Smooth muscle cell (in vitro differentiated cells): ENCODE results near the gene CETN2. TPM values are rescaled to one million over a fixed set of nuclear protein-coding genes. Genes with fewer than 3 reads are reported as not detected.
"Not testable (repeated sequence)": the region's sequence is repeated elsewhere in the genome, so short reads cannot be mapped to it uniquely, and the experiment has no call there.

ENCODE experiments used
- DNase-seq: peaks from one replicate; lab custom pipeline; 2025; ENCODE audit not compliant: unreplicated experiment; lab: John Stamatoyannopoulos, UW
- H2AFZ ChIP-seq: fragments of 200-600 bp; sonication (generic); 2 replicates; pipeline ENCODE4 v1.6.0; 2016; ENCODE audit warnings: antibody characterized with exemption, low read depth, mild to moderate bottlenecking
- H3F3A ChIP-seq: fragments of 200-600 bp; sonication (generic); 2 replicates; pipeline ENCODE4 v1.6.0; 2017; ENCODE audit warnings: antibody characterized with exemption, low read depth
- H3K27ac ChIP-seq: fragments of 200-600 bp; sonication (generic); 2 replicates; pipeline ENCODE4 v1.5.1; 2016; ENCODE audit warnings: low read depth, mild to moderate bottlenecking
- H3K27me3 ChIP-seq: fragments of 200-600 bp; sonication (generic); 2 replicates; pipeline ENCODE4 v1.6.1; 2016; ENCODE audit warnings: low read depth, mild to moderate bottlenecking
- H3K36me3 ChIP-seq: fragments of 200-600 bp; sonication (generic); 2 replicates; pipeline ENCODE4 v1.5.1; 2016; ENCODE audit warnings: low read depth
- H3K4me1 ChIP-seq: fragments of 200-600 bp; sonication (generic); 2 replicates; pipeline ENCODE4 v1.5.1; 2016; ENCODE audit warnings: low read depth
- H3K4me2 ChIP-seq: fragments of 200-600 bp; sonication (generic); 2 replicates; pipeline ENCODE4 v1.6.0; 2016; ENCODE audit warnings: mild to moderate bottlenecking
- H3K4me3 ChIP-seq: fragments of 200-600 bp; sonication (generic); 2 replicates; pipeline ENCODE4 v1.5.1; 2016; ENCODE audit warnings: mild to moderate bottlenecking
- H3K79me2 ChIP-seq: fragments of 200-600 bp; sonication (generic); 2 replicates; pipeline ENCODE4 v1.6.0; 2016; ENCODE audit warnings: low read depth, mild to moderate bottlenecking
- H3K9ac ChIP-seq: fragments of 200-600 bp; sonication (generic); 2 replicates; pipeline ENCODE4 v1.6.0; 2016; ENCODE audit warnings: low read depth
- H3K9me3 ChIP-seq: fragments of 200-600 bp; sonication (generic); replicated peaks from 2 replicates; pipeline ENCODE4 v1.5.1; 2016; ENCODE audit warnings: low read depth
- H4K20me1 ChIP-seq: fragments of 200-600 bp; sonication (generic); 2 replicates; pipeline ENCODE4 v1.6.0; 2016; ENCODE audit warnings: low read depth
- CTCF ChIP-seq: fragments of 200-600 bp; sonication (generic); IDR thresholded peaks from 2 replicates; pipeline ENCODE4 v1.5.1; 2017; ENCODE audit warnings: borderline replicate concordance, mild to moderate bottlenecking, antibody characterized with exemption; ENCODE audit not compliant: insufficient read depth, poor library complexity, severe bottlenecking
- WGBS: methylation state at CpG from one replicate; pipeline ENCODE4 v1.1.7; 2016; ENCODE audit warnings: low lambda C conversion rate; 5-methylcytosine and 5-hydroxymethylcytosine counted together
- polyA plus RNA-seq: library from polyadenylated mRNA; unstranded; fragments of >200 nt; fragmentation: Nextera tagmentation; extraction: Ambion mirVana; gene quantifications from 2 replicates; pipeline ENCODE4 v1.2.1, GENCODE V29; 2016
- total RNA-seq: library from RNA; depleted of rRNA; stranded (reverse); fragments of >200 nt; gene quantifications from 2 replicates; pipeline ENCODE4 v1.2.3, GENCODE V29; 2014

The CETN2 gene
- total and polyA plus RNA-seq, 2 experiments from 2014 or later, result 58.3 to 60.7 TPM

- no peak overlapping the region for H3K4me2 ChIP-seq
- H3F3A ChIP-seq, result no peaks in the 10 kb centered on the region
- DNase-seq, result no peak
- no peak overlapping the region for H2AFZ ChIP-seq
- no peak overlapping the region for H3K4me3 ChIP-seq
- TF ChIP-seq CTCF, result no peak
- no peak overlapping the region for H3K9ac ChIP-seq
- no peak overlapping the region for H3K27ac ChIP-seq
- no peaks in the 10 kb centered on the region for H3K9me3 ChIP-seq
- peaks cover 31% of the 10 kb centered on the region for H4K20me1 ChIP-seq
- no peaks in the 10 kb centered on the region for H3K4me1 ChIP-seq
- peaks cover 7% of the 10 kb centered on the region for H3K79me2 ChIP-seq
- H3K36me3 ChIP-seq, result no peaks in the 10 kb centered on the region
- WGBS, result 77% methylated on average over 17 of the region's 17 CpGs
- no peaks in the 10 kb centered on the region for H3K27me3 ChIP-seq
These were observed 15.2 kb upstream of the CETN2 start for GRCh38 chrX:152845618-152846240.

GRCh38 chrX:152844256-152844655, 13.7 kb upstream of the CETN2 start:
- no peaks in the 10 kb centered on the region for H3K9me3 ChIP-seq
- H3K79me2 ChIP-seq, result peaks cover 7% of the 10 kb centered on the region
- 81% methylated on average over 6 of the region's 6 CpGs for WGBS
- H3K36me3 ChIP-seq, result no peaks in the 10 kb centered on the region
- no peak for DNase-seq
- peaks cover 40% of the 10 kb centered on the region for H4K20me1 ChIP-seq
- no peak overlapping the region for H3K4me2 ChIP-seq
- no peaks in the 10 kb centered on the region for H3F3A ChIP-seq
- H2AFZ ChIP-seq, result no peak overlapping the region
- TF ChIP-seq CTCF, result no peak
- no peak overlapping the region for H3K4me3 ChIP-seq
- H3K27ac ChIP-seq, result no peak overlapping the region
- H3K9ac ChIP-seq, result no peak overlapping the region
- no peaks in the 10 kb centered on the region for H3K27me3 ChIP-seq
- no peaks in the 10 kb centered on the region for H3K4me1 ChIP-seq

- Histone ChIP-seq H3K36me3 (no peaks in the 10 kb centered on the region), H3F3A (no peaks in the 10 kb centered on the region), H2AFZ (no peak overlapping the region), H3K27ac (no peak overlapping the region), H4K20me1 (peaks cover 44% of the 10 kb centered on the region), H3K27me3 (no peaks in the 10 kb centered on the region), H3K4me1 (no peaks in the 10 kb centered on the region), H3K9ac (no peak overlapping the region), H3K79me2 (peaks cover 7% of the 10 kb centered on the region), H3K4me3 (no peak overlapping the region), H3K4me2 (no peak overlapping the region), H3K9me3 (no peaks in the 10 kb centered on the region)
- WGBS, result 74% methylated on average over 5 of the region's 5 CpGs
- no peak for TF ChIP-seq CTCF
- no peak for DNase-seq
These were observed 13.3 kb upstream of the CETN2 start for GRCh38 chrX:152843852-152844251.

- H3K27ac ChIP-seq, result no peak overlapping the region
- 85% methylated on average over 10 of the region's 10 CpGs for WGBS
- H3K27me3 ChIP-seq, result no peaks in the 10 kb centered on the region
- no peaks in the 10 kb centered on the region for H3F3A ChIP-seq
- H2AFZ ChIP-seq, result no peak overlapping the region
- no peak overlapping the region for H3K9ac ChIP-seq
- H3K4me3 ChIP-seq, result no peak overlapping the region
- DNase-seq, result no peak
- peaks cover 44% of the 10 kb centered on the region for H4K20me1 ChIP-seq
- H3K36me3 ChIP-seq, result no peaks in the 10 kb centered on the region
- no peak overlapping the region for H3K4me2 ChIP-seq
- no peak for TF ChIP-seq CTCF
- no peaks in the 10 kb centered on the region for H3K9me3 ChIP-seq
- H3K79me2 ChIP-seq, result peaks cover 7% of the 10 kb centered on the region
- H3K4me1 ChIP-seq, result no peaks in the 10 kb centered on the region
These were observed 12.3 kb upstream of the CETN2 start for GRCh38 chrX:152842772-152843338.

GRCh38 chrX:152835470-152835869, 4.9 kb upstream of the CETN2 start:
- H3K4me3 ChIP-seq, H2AFZ ChIP-seq, H3F3A ChIP-seq, H3K27me3 ChIP-seq, H3K4me1 ChIP-seq, H3K36me3 ChIP-seq, DNase-seq, H3K9me3 ChIP-seq, H3K27ac ChIP-seq, H3K4me2 ChIP-seq, H3K9ac ChIP-seq: not testable (repeated sequence)
- whole genome bisulfite sequencing, result 78% methylated on average over 1 of the region's 1 CpG
- peaks cover 20% of the 10 kb centered on the region for H3K79me2 ChIP-seq
- H4K20me1 ChIP-seq, result peaks cover 13% of the 10 kb centered on the region
